K562 (cell line): ENCODE data around the gene IRS2. TPM values are rescaled to one million over a fixed set of nuclear protein-coding genes. Genes with fewer than 3 reads are reported as not detected.

Experiments used
- ATAC-seq: fragments of 200-7000 bp; cut with Tn5 transposase; 3 replicates; pipeline ENCODE4 v1.9.1; 2020; ENCODE audit warnings: moderate library complexity
- BruUV-seq: library from RNA; stranded (reverse); fragments of 400-500 nt; replicated peaks from 2 replicates; lab custom pipeline; 2021; lab: Mats Ljungman, UMichigan
- CTCF ChIA-PET: fragments of 300-600 bp; formaldehyde crosslinking; extraction: SDS; loops from one replicate; lab custom pipeline; 2021; ENCODE audit warnings: low intra/inter-chr PET ratio; lab: Yijun Ruan, JAX
- POLR2A ChIA-PET: fragments of 300-600, 350-650 bp; sonication (Branson Sonifier 250); formaldehyde crosslinking; extraction: SDS; loops from one replicate; lab custom pipeline; 2021; ENCODE audit warnings: antibody characterized with exemption, inconsistent platforms; lab: Yijun Ruan, JAX
- DNase-seq, 4 experiments: peaks; one replicate each; pipeline versions ENCODE4 v3.0.0 to v3.0.0-alpha.2; 2011 to 2018; ENCODE audit warnings: low spot score in 3 of 4, mixed read lengths in 3 of 4; ENCODE audit errors: extremely low read depth in 1 of 4
- FAIRE-seq: peaks from 2 replicates; lab custom pipeline; 2011; peaks lifted over from hg19 to GRCh38; lab: Jason Lieb, UNC
- H2AFZ ChIP-seq: 2 replicates; pipeline ENCODE4 v1.6.0; 2011; ENCODE audit warnings: low read depth, low read length, control low read depth, inconsistent platforms
- H3K27ac ChIP-seq: fragments of 200-600 bp; 3 replicates; pipeline ENCODE4 v1.8.0; 2011; ENCODE audit warnings: low read depth, mild to moderate bottlenecking, control low read depth, inconsistent platforms, low read length, moderate library complexity, mixed read lengths; ENCODE audit errors: extremely low read depth
- H3K27me3 ChIP-seq, 2 experiments: fragments of 300-600 bp in 1 of 2; 2 replicates in 1 of 2; 3 replicates in 1 of 2; pipeline versions ENCODE4 v1.6.0 to v1.8.0; 2011; ENCODE audit warnings: inconsistent platforms in 2 of 2, low read length in 2 of 2, mild to moderate bottlenecking in 1 of 2, mixed read lengths in 1 of 2, moderate library complexity in 1 of 2; ENCODE audit not compliant: control insufficient read depth in 2 of 2, insufficient read depth in 2 of 2
- H3K36me3 ChIP-seq: fragments of 300-600 bp; 3 replicates; pipeline ENCODE4 v1.8.0; 2011; ENCODE audit warnings: mild to moderate bottlenecking, low read length, inconsistent platforms; ENCODE audit not compliant: control insufficient read depth, insufficient read depth
- H3K4me1 ChIP-seq, 2 experiments: fragments of 200-600 bp in 1 of 2; replicated peaks in 1 of 2; 2 replicates in 1 of 2; 3 replicates in 1 of 2; pipeline versions ENCODE4 v1.5.1 to v1.8.0; 2011; ENCODE audit warnings: inconsistent platforms in 2 of 2, low read length in 2 of 2, mild to moderate bottlenecking in 1 of 2, mixed read lengths in 1 of 2, moderate library complexity in 1 of 2; ENCODE audit not compliant: control insufficient read depth in 2 of 2, insufficient read depth in 2 of 2
- H3K4me2 ChIP-seq: 2 replicates; pipeline ENCODE4 v1.6.1; 2011; ENCODE audit warnings: low read length, control low read depth, inconsistent platforms, mixed read lengths; ENCODE audit not compliant: insufficient read depth
- H3K4me3 ChIP-seq: fragments of 200-600 bp; sonication (generic), shearing (Covaris generic); 2 replicates; pipeline ENCODE4 v1.5.1; 2016; ENCODE audit warnings: control low read depth, inconsistent platforms
- H3K79me2 ChIP-seq: fragments of 200-600 bp; 3 replicates; pipeline ENCODE4 v1.8.0; 2011; ENCODE audit warnings: low read length, inconsistent platforms; ENCODE audit not compliant: control insufficient read depth, insufficient read depth
- H3K9ac ChIP-seq, 2 experiments: 2 replicates each; pipeline versions ENCODE4 v1.6.0 to v1.6.1; 2011; ENCODE audit warnings: low read depth in 2 of 2, low read length in 2 of 2, control low read depth in 1 of 2, inconsistent platforms in 1 of 2, mild to moderate bottlenecking in 1 of 2, mixed read lengths in 1 of 2; ENCODE audit not compliant: insufficient read depth in 1 of 2
- H3K9me1 ChIP-seq: one replicate; pipeline ENCODE4 v1.6.0; 2011; ENCODE audit warnings: inconsistent platforms, mild to moderate bottlenecking, low read length, moderate library complexity; ENCODE audit not compliant: control insufficient read depth, insufficient read depth
- H3K9me3 ChIP-seq: replicated peaks from 2 replicates; pipeline ENCODE4 v1.5.1; 2011; ENCODE audit warnings: low read depth, low read length, inconsistent platforms; ENCODE audit not compliant: control insufficient read depth, insufficient read depth
- H4K20me1 ChIP-seq: replicated peaks from 2 replicates; pipeline ENCODE4 v1.6.1; 2011; ENCODE audit warnings: low read length, inconsistent platforms, mixed read lengths; ENCODE audit not compliant: control insufficient read depth, insufficient read depth
- CTCF ChIP-seq, 3 experiments: IDR thresholded peaks in 2 of 3; conservative IDR thresholded peaks in 1 of 3; 2 replicates each; pipeline ENCODE4 v1.5.1; 2011 to 2012; ENCODE audit warnings: low read length in 3 of 3, mild to moderate bottlenecking in 3 of 3, control low read depth in 2 of 3, improper control_type of control experiment in 1 of 3, inconsistent platforms in 1 of 3, low read depth in 1 of 3, mixed read lengths in 1 of 3, moderate library complexity in 1 of 3; ENCODE audit not compliant: insufficient read depth in 2 of 3
- DDX20 ChIP-seq: fragments of 450-650 bp; IDR thresholded peaks from 2 replicates; pipeline ENCODE4 v1.6.1; 2016; ENCODE audit warnings: missing genetic modification characterization, low read depth, mild to moderate bottlenecking, missing compliant biosample characterization, moderate library complexity
- RAD21 ChIP-seq, 2 experiments: fragments of 250-450 bp in 1 of 2; fragments of 450-650 bp in 1 of 2; sonication (Bioruptor Pico) in 1 of 2; formaldehyde crosslinking in 1 of 2; IDR thresholded peaks in 1 of 2; conservative IDR thresholded peaks in 1 of 2; 2 replicates each; pipeline versions ENCODE4 v1.4.0 to v1.8.0; 2020 to 2022; ENCODE audit warnings: mild to moderate bottlenecking in 2 of 2, moderate library complexity in 1 of 2
- ZNF184 ChIP-seq: sonication (generic); formaldehyde crosslinking; IDR thresholded peaks from 2 replicates; pipeline ENCODE4 v1.5.0; 2020; ENCODE audit warnings: missing genetic modification reagents
- WGBS: fragments of 100-300 bp; shearing (Covaris generic); methylation state at CpG from one replicate; pipeline ENCODE4 v1.1.6; 2016; ENCODE audit warnings: low coverage, mixed read lengths; ENCODE audit not compliant: insufficient coverage; ENCODE audit errors: missing lambda C conversion rate; 5-methylcytosine and 5-hydroxymethylcytosine counted together
- in situ Hi-C: fragments of 300-500 bp; cut with MboI; formaldehyde crosslinking; loops from 4 replicates; pipeline ENCODE4 v1.15.0; 2018; ENCODE audit warnings: inconsistent platforms, mixed read lengths
- intact Hi-C: fragments of 100-400 bp; cut with micrococcal nuclease; formaldehyde crosslinking; loops from 2 replicates; pipeline ENCODE4 v1.14.2; 2022
- polyA plus RNA-seq, 8 experiments: library from polyadenylated mRNA; depleted of rRNA in 4 of 8; stranded (reverse) in 5 of 8; unstranded in 3 of 8; fragments of >200 nt; fragmentation: Nextera tagmentation in 2 of 8; fragmentation: Illumina TruSeq in 1 of 8; extraction: Ambion mirVana in 2 of 8; extraction: Trizol in 1 of 8; gene quantifications; 2 replicates each; pipeline versions ENCODE4 v1.2.1 to v1.2.3, GENCODE V29; 2011 to 2014; ENCODE audit warnings: inconsistent platforms in 1 of 8, missing spikeins in 1 of 8
- total RNA-seq, 7 experiments: library from RNA; depleted of rRNA in 6 of 7; stranded (reverse); fragments of >200 nt in 6 of 7; fragmentation: Illumina TruSeq in 2 of 7; extraction: Trizol in 2 of 7; gene quantifications; 2 replicates each; pipeline versions ENCODE4 v1.2.1 to v1.2.3, GENCODE V29; 2011 to 2021; ENCODE audit warnings: low replicate concordance in 1 of 7

Gene IRS2
- total and polyA plus RNA-seq, 9 of the 15 experiments (the other 6 are each of a cell fraction or from before 2014, with no cell fraction given): 0.36 to 4.6 (median 0.63) TPM

GRCh38 chr13:109764470-109765291 lies 21.7 kb downstream of the IRS2 start:
- 65% methylated on average over 10 of the region's 10 CpGs for WGBS
- CTCF ChIA-PET: no interaction called here
- Histone ChIP-seq H2AFZ (no peak overlapping the region), H3K79me2 (no peaks in the 10 kb centered on the region; the same call in 2 of the 3 replicates), H3K9me3 (no peaks in the 10 kb centered on the region), H3K9me1 (no peaks in the 10 kb centered on the region), H3K4me2 (no peak overlapping the region), H3K27ac (no peak overlapping the region), H3K36me3 (no peaks in the 10 kb centered on the region), H3K27me3 (no peaks in the 10 kb centered on the region), H3K9ac (no peak overlapping the region), H3K4me1 (peaks cover 3 to 5% of the 10 kb centered on the region in 2 experiments; a peak in 2 of 5 replicates), H3K4me3 (no peak overlapping the region), H4K20me1 (0 out of 2 replicates have a peak, but pooled peaks cover 3% of the 10 kb centered on the region)
- in situ Hi-C loops (no loop called here), intact Hi-C loops (no loop called here)
- POLR2A ChIA-PET: interaction anchor here (0.8 kb wide), 1 partner anchor 13 kb away, joined by 3 read pairs; no protein-coding TSS in a partner anchor
- ATAC-seq: peak; percentile 65; the same call in 2 of the 3 replicates
- DNase-seq: no peak
- BruUV-seq: no TSS peak
- no peak for FAIRE-seq
- no peak for TF ChIP-seq ZNF184 (CRISPR knock-in tag)
- no peak for TF ChIP-seq DDX20 (tag)
- TF ChIP-seq RAD21 (CRISPR knock-in tag; conservative IDR thresholded peaks at IDR 0.05 in 1 of 2, IDR thresholded peaks at IDR 0.05 in 1 of 2): peak in 1 of 2 experiments; percentile 30; a peak in 1 of 4 replicates
- TF ChIP-seq CTCF (IDR thresholded peaks at IDR 0.05 in 2 of 3, conservative IDR thresholded peaks at IDR 0.05 in 1 of 3; ENCODE audit: insufficient read depth in 2 of 3, low read depth in 1 of 3, low read length in 3 of 3): peak in 2 of 3 experiments; percentile 18 to 37; a peak in 2 of 6 replicates
